22Rv1 (cell line): Measurements from ENCODE around the gene MYRIP.

ENCODE experiments used
- CTCF ChIP-seq: fragments of 450-650 bp; IDR thresholded peaks from 2 replicates; pipeline ENCODE4 v1.5.1; 2017; ENCODE audit warnings: mild to moderate bottlenecking
- ZFX ChIP-seq: fragments of 450-650 bp; IDR thresholded peaks from 2 replicates; pipeline ENCODE4 v1.6.1; 2017; ENCODE audit warnings: antibody characterized with exemption, borderline replicate concordance

- no peak for TF ChIP-seq CTCF
- TF ChIP-seq ZFX: no peak
Observed at GRCh38 chr3:39962581-39962980, 153.2 kb downstream of the MYRIP start.
